Neutrophil (primary cell): ENCODE data around the gene CAB39.

ENCODE experiments used
- H3K27ac ChIP-seq: fragments of 200-600 bp; sonication (generic); 2 replicates; pipeline ENCODE4 v1.5.1; 2016; ENCODE audit warnings: mild to moderate bottlenecking, moderate library complexity
- H3K27me3 ChIP-seq: fragments of 200-600 bp; sonication (generic); 2 replicates; pipeline ENCODE4 v1.6.0; 2016; ENCODE audit warnings: mild to moderate bottlenecking
- H3K36me3 ChIP-seq: fragments of 200-600 bp; sonication (generic); 2 replicates; pipeline ENCODE4 v1.5.1; 2017
- H3K4me1 ChIP-seq, 2 experiments: fragments of 200-600 bp in 1 of 2; sonication (generic) in 1 of 2; 1 replicate in 1 of 2; 2 replicates in 1 of 2; pipeline versions ENCODE4 v1.5.1 to v1.6.1; 2013 to 2016; ENCODE audit warnings: low read depth in 1 of 2, low read length in 1 of 2, mild to moderate bottlenecking in 1 of 2, moderate library complexity in 1 of 2; ENCODE audit not compliant: control insufficient read depth in 1 of 2, insufficient read depth in 1 of 2
- H3K4me3 ChIP-seq, 2 experiments: fragments of 200-600 bp in 1 of 2; sonication (generic) in 1 of 2; 1 replicate in 1 of 2; 2 replicates in 1 of 2; pipeline ENCODE4 v1.5.1; 2013 to 2016; ENCODE audit warnings: low read depth in 1 of 2, low read length in 1 of 2, mild to moderate bottlenecking in 1 of 2, moderate library complexity in 1 of 2
- H3K9me3 ChIP-seq: fragments of 200-600 bp; sonication (generic); 2 replicates; pipeline ENCODE4 v1.5.1; 2016
- CTCF ChIP-seq: fragments of 200-600 bp; sonication (generic); IDR thresholded peaks from 2 replicates; pipeline ENCODE4 v1.5.1; 2016; ENCODE audit warnings: antibody characterized with exemption

The CAB39 gene

GRCh38 chr2:230777721-230778120 lies 65.1 kb downstream of the CAB39 start:
- Histone ChIP-seq H3K4me1 (peaks cover 0 to 8% of the 10 kb centered on the region in 2 experiments), H3K9me3 (no peaks in the 10 kb centered on the region), H3K4me3 (no peak overlapping the region), H3K27me3 (no peaks in the 10 kb centered on the region), H3K27ac (peak overlapping the region; percentile 2), H3K36me3 (peaks cover 43% of the 10 kb centered on the region)
- no peak for TF ChIP-seq CTCF

- Histone ChIP-seq H3K27me3 (no peaks in the 10 kb centered on the region), H3K4me1 (peaks cover 0 to 8% of the 10 kb centered on the region in 2 experiments), H3K4me3 (no peak overlapping the region), H3K27ac (peak overlapping the region; percentile 2), H3K9me3 (no peaks in the 10 kb centered on the region), H3K36me3 (peaks cover 48% of the 10 kb centered on the region)
- TF ChIP-seq CTCF = no peak
These were observed 65.9 kb downstream of the CAB39 start for GRCh38 chr2:230778350-230779063.

GRCh38 chr2:230779126-230779525 lies 66.5 kb downstream of the CAB39 start:
- Histone ChIP-seq H3K4me3 (no peak overlapping the region), H3K27me3 (no peaks in the 10 kb centered on the region), H3K4me1 (peaks cover 0 to 9% of the 10 kb centered on the region in 2 experiments), H3K36me3 (peaks cover 48% of the 10 kb centered on the region), H3K9me3 (no peaks in the 10 kb centered on the region), H3K27ac (no peak overlapping the region)
- TF ChIP-seq CTCF = no peak

- TF ChIP-seq CTCF = no peak
- Histone ChIP-seq H3K27ac (peak overlapping the region; percentile 0), H3K4me3 (no peak overlapping the region), H3K27me3 (no peaks in the 10 kb centered on the region), H3K36me3 (peaks cover 43% of the 10 kb centered on the region), H3K4me1 (peaks cover 1 to 14% of the 10 kb centered on the region in 2 experiments), H3K9me3 (no peaks in the 10 kb centered on the region)
These were observed 67.0 kb downstream of the CAB39 start for GRCh38 chr2:230779607-230780006.

- Histone ChIP-seq H3K9me3 (no peaks in the 10 kb centered on the region), H3K4me3 (no peak overlapping the region), H3K27me3 (no peaks in the 10 kb centered on the region), H3K36me3 (peaks cover 38% of the 10 kb centered on the region), H3K27ac (peak overlapping the region; percentile 50), H3K4me1 (peaks cover 18 to 27% of the 10 kb centered on the region in 2 experiments)
- TF ChIP-seq CTCF = no peak
These were observed 68.6 kb downstream of the CAB39 start for GRCh38 chr2:230781130-230781797.
